GM12892 (cell line): ENCODE results near the gene MTHFS.

Source experiments
- POLR2A ChIP-seq: IDR thresholded peaks from 2 replicates; pipeline ENCODE4 v1.6.1; 2011; ENCODE audit warnings: low read depth, low read length, control low read depth
- POLR2AphosphoS5 ChIP-seq: IDR thresholded peaks from 2 replicates; pipeline ENCODE4 v1.6.1; 2011; ENCODE audit warnings: low read depth, low read length, control low read depth

DNA sequence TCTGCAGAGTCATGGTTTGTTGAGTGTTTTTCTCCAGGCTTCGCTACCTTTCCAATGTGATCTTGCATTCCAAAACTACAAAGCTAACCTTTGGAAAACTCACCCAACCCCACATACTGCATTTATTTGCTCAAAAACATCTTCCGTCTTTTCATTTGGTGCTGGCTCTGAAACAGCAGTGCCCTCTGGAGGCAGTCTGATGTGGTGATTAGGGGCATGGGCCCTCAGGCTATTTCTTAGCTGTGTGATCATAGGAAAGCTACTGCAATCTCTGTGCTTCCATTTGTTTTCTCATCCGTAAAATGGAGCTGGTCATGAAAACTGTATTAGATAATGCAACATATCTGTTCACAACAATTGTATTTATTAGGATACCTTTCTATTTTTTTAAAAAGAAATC, 47.0 kb downstream of the MTHFS start:
- TF ChIP-seq POLR2A (no peak), POLR2AphosphoS5 (no peak)
